ENCODE data around the gene ZPLD1.

GRCh38 chr3:102391491-102391890, 43.3 kb upstream of the ZPLD1 start:
- TF ChIP-seq, protein P1, sequence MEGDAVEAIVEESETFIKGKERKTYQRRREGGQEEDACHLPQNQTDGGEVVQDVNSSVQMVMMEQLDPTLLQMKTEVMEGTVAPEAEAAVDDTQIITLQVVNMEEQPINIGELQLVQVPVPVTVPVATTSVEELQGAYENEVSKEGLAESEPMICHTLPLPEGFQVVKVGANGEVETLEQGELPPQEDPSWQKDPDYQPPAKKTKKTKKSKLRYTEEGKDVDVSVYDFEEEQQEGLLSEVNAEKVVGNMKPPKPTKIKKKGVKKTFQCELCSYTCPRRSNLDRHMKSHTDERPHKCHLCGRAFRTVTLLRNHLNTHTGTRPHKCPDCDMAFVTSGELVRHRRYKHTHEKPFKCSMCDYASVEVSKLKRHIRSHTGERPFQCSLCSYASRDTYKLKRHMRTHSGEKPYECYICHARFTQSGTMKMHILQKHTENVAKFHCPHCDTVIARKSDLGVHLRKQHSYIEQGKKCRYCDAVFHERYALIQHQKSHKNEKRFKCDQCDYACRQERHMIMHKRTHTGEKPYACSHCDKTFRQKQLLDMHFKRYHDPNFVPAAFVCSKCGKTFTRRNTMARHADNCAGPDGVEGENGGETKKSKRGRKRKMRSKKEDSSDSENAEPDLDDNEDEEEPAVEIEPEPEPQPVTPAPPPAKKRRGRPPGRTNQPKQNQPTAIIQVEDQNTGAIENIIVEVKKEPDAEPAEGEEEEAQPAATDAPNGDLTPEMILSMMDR (conservative IDR thresholded peaks at IDR 0.05; ENCODE audit: low read depth, low read length): no peak
- TF ChIP-seq EZH2 (IDR thresholded peaks at IDR 0.05; ENCODE audit: low read length, unreplicated experiment): no peak
